HepG2 (cell line): ENCODE measurements around the gene HOXB5. TPM values are rescaled to one million over a fixed set of nuclear protein-coding genes. Genes with fewer than 3 reads are reported as not detected.
A peak's percentile ranks its signal among the peaks of the same experiment; 100 is the strongest.

Experiments used
- ATAC-seq: fragments of 200-7000 bp; cut with Tn5 transposase; 3 replicates; pipeline ENCODE4 v1.9.1; 2020; ENCODE audit warnings: mild to moderate bottlenecking, moderate library complexity
- BruUV-seq: library from RNA; stranded (reverse); fragments of 400-500 nt; replicated peaks from 2 replicates; lab custom pipeline; 2021; lab: Mats Ljungman, UMichigan
- CTCF ChIA-PET: fragments of 300-600 bp; formaldehyde crosslinking; extraction: SDS; loops from one replicate; lab custom pipeline; 2021; ENCODE audit warnings: low total read pairs, inconsistent platforms, low intra/inter-chr PET ratio; lab: Yijun Ruan, JAX
- POLR2A ChIA-PET: fragments of 350-600 bp; sonication (Branson Sonifier 250); formaldehyde crosslinking; loops from one replicate; lab custom pipeline; 2020; ENCODE audit warnings: antibody characterized with exemption, inconsistent platforms; lab: Yijun Ruan, JAX
- DNase-seq: peaks from one replicate; pipeline ENCODE4 v3.0.0-alpha.2; 2015; ENCODE audit warnings: low spot score
- FAIRE-seq: peaks from 3 replicates; lab custom pipeline; 2011; peaks lifted over from hg19 to GRCh38; lab: Jason Lieb, UNC
- H2AFZ ChIP-seq: one replicate; pipeline ENCODE4 v1.6.1; 2011; ENCODE audit warnings: low read length, inconsistent platforms
- H3K27ac ChIP-seq: fragments of 300-600 bp; 3 replicates; pipeline ENCODE4 v1.8.0; 2011; ENCODE audit warnings: mixed run types, mild to moderate bottlenecking, mixed read lengths, low read length, inconsistent platforms; ENCODE audit not compliant: insufficient read depth; ENCODE audit errors: extremely low read length
- H3K27me3 ChIP-seq, 2 experiments: fragments of 200-600 bp in 1 of 2; 2 replicates in 1 of 2; 3 replicates in 1 of 2; pipeline versions ENCODE4 v1.6.0 to v1.8.0; 2011; ENCODE audit warnings: low read length in 2 of 2, mild to moderate bottlenecking in 2 of 2, moderate library complexity in 2 of 2, inconsistent platforms in 1 of 2; ENCODE audit not compliant: insufficient read depth in 2 of 2, control insufficient read depth in 1 of 2
- H3K36me3 ChIP-seq, 2 experiments: fragments of 200-600 bp in 1 of 2; replicated peaks in 1 of 2; 2 replicates in 1 of 2; 3 replicates in 1 of 2; pipeline versions ENCODE4 v1.5.1 to v1.8.0; 2011; ENCODE audit warnings: low read length in 2 of 2, inconsistent platforms in 1 of 2; ENCODE audit not compliant: insufficient read depth in 2 of 2, control insufficient read depth in 1 of 2
- H3K4me1 ChIP-seq: 2 replicates; pipeline ENCODE4 v1.5.1; 2012; ENCODE audit warnings: low read length, inconsistent platforms; ENCODE audit not compliant: insufficient read depth
- H3K4me2 ChIP-seq: 2 replicates; pipeline ENCODE4 v1.6.0; 2011; ENCODE audit warnings: low read depth, low read length, inconsistent platforms
- H3K4me3 ChIP-seq, 3 experiments: fragments of 200-600 bp in 1 of 3; sonication (generic), shearing (Covaris generic) in 1 of 3; replicated peaks in 1 of 3; 2 replicates each; pipeline ENCODE4 v1.5.1; 2011 to 2016; ENCODE audit warnings: low read length in 3 of 3, inconsistent platforms in 2 of 3, low read depth in 2 of 3, mild to moderate bottlenecking in 2 of 3, control low read depth in 1 of 3, mixed read lengths in 1 of 3; ENCODE audit not compliant: insufficient read depth in 1 of 3
- H3K79me2 ChIP-seq: one replicate; pipeline ENCODE4 v1.6.1; 2011; ENCODE audit warnings: low read length, inconsistent platforms; ENCODE audit not compliant: insufficient read depth
- H3K9ac ChIP-seq: 2 replicates; pipeline ENCODE4 v1.6.0; 2011; ENCODE audit warnings: mild to moderate bottlenecking, low read depth, low read length, inconsistent platforms; ENCODE audit not compliant: insufficient read depth
- H3K9me3 ChIP-seq: 2 replicates; pipeline ENCODE4 v1.5.1; 2012; ENCODE audit warnings: mild to moderate bottlenecking, low read length
- H4K20me1 ChIP-seq: 2 replicates; pipeline ENCODE4 v1.6.0; 2011; ENCODE audit warnings: inconsistent platforms, mild to moderate bottlenecking, low read length, moderate library complexity; ENCODE audit not compliant: insufficient read depth
- USF2 ChIP-seq, 2 experiments: sonication (generic) in 1 of 2; formaldehyde crosslinking in 1 of 2; IDR thresholded peaks; 2 replicates each; pipeline versions ENCODE4 v1.5.1 to v1.6.1; 2011 to 2020; ENCODE audit warnings: borderline replicate concordance in 1 of 2, low read depth in 1 of 2, low read length in 1 of 2, mild to moderate bottlenecking in 1 of 2, missing genetic modification reagents in 1 of 2, moderate library complexity in 1 of 2
- WGBS: methylation state at CpG from one replicate; pipeline ENCODE4 v1.1.6; 2017; ENCODE audit warnings: low lambda C conversion rate; 5-methylcytosine and 5-hydroxymethylcytosine counted together
- in situ Hi-C: cut with HindIII; loops from 2 replicates; pipeline ENCODE4 v1.10.0; 2017; ENCODE audit warnings: low pct_unique_long_range_greater_than_20kb; ENCODE audit not compliant: extremely low pct_ligation_motif_present
- intact Hi-C: fragments of 100-400 bp; cut with micrococcal nuclease; formaldehyde crosslinking; loops from one replicate; pipeline ENCODE4 v1.10.0; 2022; ENCODE audit not compliant: unreplicated experiment
- polyA plus RNA-seq, 8 experiments: library from polyadenylated mRNA; depleted of rRNA in 3 of 8; stranded (reverse) in 7 of 8; unstranded in 1 of 8; fragments of >200 nt; fragmentation: Illumina TruSeq in 4 of 8; extraction: Trizol in 4 of 8; gene quantifications; 2 replicates each; pipeline versions ENCODE4 v1.2.1 to v1.2.3, GENCODE V29; 2011 to 2016; ENCODE audit warnings: low read depth in 4 of 8, missing spikeins in 1 of 8, mixed read lengths in 1 of 8; ENCODE audit not compliant: insufficient read depth in 1 of 8
- total RNA-seq, 5 experiments: library from RNA; depleted of rRNA; stranded (reverse); fragments of >200 nt; fragmentation: Illumina TruSeq; extraction: Trizol; gene quantifications; 2 replicates each; pipeline ENCODE4 v1.2.3, GENCODE V29; 2016; ENCODE audit warnings: low read depth in 1 of 5
- TF ChIP-seq, protein P1 (sequence below): sonication (generic); formaldehyde crosslinking; IDR thresholded peaks from 2 replicates; pipeline ENCODE4 v1.4.0; 2020; ENCODE audit warnings: mild to moderate bottlenecking, low read depth, missing genetic modification reagents

HOXB5 gene
- total and polyA plus RNA-seq, 2 of the 13 experiments (the other 11 are each of a cell fraction or from before 2014, with no cell fraction given) = not detected

GRCh38 chr17:48611213-48611612, 17.6 kb upstream of the HOXB5 start:
- Histone ChIP-seq H3K79me2 (no peaks in the 10 kb centered on the region), H3K36me3 (no peaks in the 10 kb centered on the region), H2AFZ (no peak overlapping the region), H4K20me1 (no peaks in the 10 kb centered on the region; the same call in 1 of the 2 replicates), H3K4me2 (no peak overlapping the region), H3K4me1 (peaks cover 23% of the 10 kb centered on the region), H3K27me3 (peaks cover 23 to 95% of the 10 kb centered on the region in 2 experiments; a peak in 4 of 5 replicates), H3K4me3 (no peak overlapping the region), H3K9ac (no peak overlapping the region), H3K9me3 (no peaks in the 10 kb centered on the region), H3K27ac (no peak overlapping the region)
- CTCF ChIA-PET = no interaction called here
- BruUV-seq = no TSS peak
- FAIRE-seq (no peak), DNase-seq (no peak), ATAC-seq (no peak)
- in situ Hi-C loops = loop anchor here (5.0 kb wide), 1 partner anchor 584 kb away; no protein-coding TSS in a partner anchor
- TF ChIP-seq USF2 (IDR thresholded peaks at IDR 0.05; ENCODE audit: low read depth, low read length) = no peak
- TF ChIP-seq USF2 (CRISPR knock-in tag; IDR thresholded peaks at IDR 0.05; ENCODE audit: borderline replicate concordance) = 0 out of 2 replicates have a peak, but pooled peaks have one; percentile 1
- TF ChIP-seq, protein P1, sequence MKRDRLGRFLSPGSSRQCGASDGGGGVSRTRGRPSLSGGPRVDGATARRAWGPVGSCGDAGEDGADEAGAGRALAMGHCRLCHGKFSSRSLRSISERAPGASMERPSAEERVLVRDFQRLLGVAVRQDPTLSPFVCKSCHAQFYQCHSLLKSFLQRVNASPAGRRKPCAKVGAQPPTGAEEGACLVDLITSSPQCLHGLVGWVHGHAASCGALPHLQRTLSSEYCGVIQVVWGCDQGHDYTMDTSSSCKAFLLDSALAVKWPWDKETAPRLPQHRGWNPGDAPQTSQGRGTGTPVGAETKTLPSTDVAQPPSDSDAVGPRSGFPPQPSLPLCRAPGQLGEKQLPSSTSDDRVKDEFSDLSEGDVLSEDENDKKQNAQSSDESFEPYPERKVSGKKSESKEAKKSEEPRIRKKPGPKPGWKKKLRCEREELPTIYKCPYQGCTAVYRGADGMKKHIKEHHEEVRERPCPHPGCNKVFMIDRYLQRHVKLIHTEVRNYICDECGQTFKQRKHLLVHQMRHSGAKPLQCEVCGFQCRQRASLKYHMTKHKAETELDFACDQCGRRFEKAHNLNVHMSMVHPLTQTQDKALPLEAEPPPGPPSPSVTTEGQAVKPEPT (CRISPR knock-in tag) = no peak
- WGBS = 45% methylated on average over 22 of the region's 22 CpGs
- intact Hi-C loops = no loop called here
- POLR2A ChIA-PET = no interaction called here
